Thymus (tissue), 11 donors: ENCODE data around the gene MEIOB. TPM values are rescaled to one million over a fixed set of nuclear protein-coding genes. Genes with fewer than 3 reads are reported as not detected.

ENCODE experiments used
- DNase-seq, 9 donors: peaks; one replicate each; pipeline ENCODE4 v3.0.0-alpha.2; 2013; ENCODE audit warnings: low spot score in 9 of 9, low read depth in 6 of 9, missing footprints in 1 of 9
- H3K27ac ChIP-seq, 2 donors: one replicate each; pipeline ENCODE4 v1.5.1; 2013; ENCODE audit warnings: control low read depth in 1 of 2, low read depth in 1 of 2, low read length in 1 of 2, mild to moderate bottlenecking in 1 of 2, moderate library complexity in 1 of 2
- H3K27me3 ChIP-seq, 2 donors: one replicate each; pipeline ENCODE4 v1.5.1; 2013; ENCODE audit warnings: low read length in 1 of 2; ENCODE audit not compliant: control insufficient read depth in 2 of 2, insufficient read depth in 1 of 2
- H3K36me3 ChIP-seq, 2 donors: one replicate each; pipeline ENCODE4 v1.5.1; 2013; ENCODE audit warnings: low read length in 1 of 2, mild to moderate bottlenecking in 1 of 2, moderate library complexity in 1 of 2; ENCODE audit not compliant: control insufficient read depth in 2 of 2, insufficient read depth in 2 of 2
- H3K4me1 ChIP-seq, 2 donors: one replicate each; pipeline ENCODE4 v1.5.1; 2013; ENCODE audit warnings: low read length in 2 of 2; ENCODE audit not compliant: control insufficient read depth in 2 of 2, insufficient read depth in 2 of 2
- H3K4me3 ChIP-seq, 2 donors: one replicate each; pipeline ENCODE4 v1.5.1; 2013; ENCODE audit warnings: low read length in 2 of 2, control low read depth in 1 of 2, mild to moderate bottlenecking in 1 of 2
- H3K9me3 ChIP-seq, 2 donors: one replicate each; pipeline ENCODE4 v1.5.1; 2013; ENCODE audit warnings: low read length in 1 of 2, mild to moderate bottlenecking in 1 of 2; ENCODE audit not compliant: control insufficient read depth in 2 of 2, insufficient read depth in 1 of 2
- WGBS: extraction: QIAGEN DNeasy Blood & Tissue Kit; methylation state at CpG from one replicate; pipeline ENCODE4 v1.1.7; 2013; 5-methylcytosine and 5-hydroxymethylcytosine counted together
- polyA plus RNA-seq: library from polyadenylated mRNA; stranded (reverse); fragments of 200-250 nt; gene quantifications from one replicate; pipeline ENCODE4 v1.2.3, GENCODE V29; 2013
- total RNA-seq: library from RNA; stranded (reverse); fragments of 120-200 nt; gene quantifications from one replicate; pipeline ENCODE4 v1.2.4, GENCODE V29; 2013
- donor health status: healthy.

Gene MEIOB
- total and polyA plus RNA-seq, 2 donors = 1.1 to 1.3 TPM

DNA sequence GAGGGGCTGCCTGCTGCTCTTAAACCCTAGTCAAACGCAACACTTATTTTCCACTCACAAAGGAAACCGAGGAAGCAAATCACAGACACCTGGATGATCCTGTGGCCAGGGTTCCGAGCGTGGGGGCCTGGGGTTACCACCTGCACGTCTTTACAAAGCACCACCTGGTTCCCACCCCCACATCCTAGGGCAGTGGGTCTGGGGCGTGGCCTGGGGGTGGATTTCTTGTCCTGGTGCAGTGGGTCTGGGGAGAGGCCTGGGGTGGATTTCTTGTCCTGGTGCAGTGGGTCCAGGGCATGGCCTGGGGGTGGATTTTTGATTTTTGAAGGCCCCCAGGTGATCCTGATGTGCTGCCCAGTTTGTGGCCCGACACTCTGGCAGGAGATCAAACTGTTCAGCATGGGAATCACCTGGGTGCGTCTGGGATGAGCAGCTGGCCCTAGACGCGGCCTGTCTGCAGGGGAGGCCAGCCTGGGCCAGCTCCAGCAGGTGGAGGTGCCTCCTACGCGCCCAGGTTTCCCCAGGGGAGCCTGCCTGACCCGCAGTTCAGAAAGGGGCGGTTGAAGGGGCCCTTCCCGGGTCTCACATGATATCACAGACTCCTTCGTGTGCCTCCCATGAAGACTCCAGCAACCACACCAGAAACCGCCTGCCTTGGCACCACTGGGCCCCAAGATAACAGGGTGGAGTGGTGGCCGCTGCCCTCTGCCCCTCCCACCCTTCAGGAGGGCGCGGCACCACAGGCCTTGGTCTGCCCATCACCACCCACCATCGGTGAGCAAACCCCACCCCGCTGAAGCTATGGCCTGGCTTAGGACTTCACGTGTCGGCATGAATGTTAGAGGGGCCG lies 51.6 kb downstream of the MEIOB start:
- peaks cover 2 to 11% of the 10 kb centered on the region in 2 donors for H3K4me1 ChIP-seq
- no peaks in the 10 kb centered on the region for H3K9me3 ChIP-seq
- H3K27me3 ChIP-seq = peaks cover 0 to 2% of the 10 kb centered on the region in 2 donors
- no peak overlapping the region for H3K27ac ChIP-seq
- DNase-seq = no peak
- H3K4me3 ChIP-seq = no peak overlapping the region
- peaks cover 26 to 58% of the 10 kb centered on the region in 2 donors for H3K36me3 ChIP-seq
- 93% methylated on average over 25 of the region's 25 CpGs for WGBS

DNA sequence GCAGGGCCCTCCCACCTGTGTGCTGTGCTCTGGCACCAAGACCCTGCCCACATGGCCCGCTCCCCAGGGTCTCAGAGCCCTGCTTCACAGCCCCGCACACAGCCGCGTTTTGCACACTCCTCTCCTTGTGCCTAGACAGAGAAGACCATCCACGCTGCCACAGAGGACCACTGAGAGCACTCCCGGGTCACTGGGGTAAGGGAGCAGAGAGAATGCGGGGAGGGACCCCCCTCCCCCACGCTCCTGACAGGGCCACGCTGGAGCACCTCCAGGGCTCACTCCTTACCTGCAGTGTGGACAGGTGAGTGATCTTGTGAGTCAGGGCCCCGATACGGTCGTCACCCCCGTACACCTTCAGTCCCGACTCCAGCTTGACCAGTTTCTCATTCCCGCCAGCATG lies 52.4 kb downstream of the MEIOB start:
- Histone ChIP-seq H3K4me1 (peaks cover 0 to 5% of the 10 kb centered on the region in 2 donors), H3K36me3 (peaks cover 30 to 58% of the 10 kb centered on the region in 2 donors), H3K4me3 (no peak overlapping the region), H3K9me3 (no peaks in the 10 kb centered on the region), H3K27me3 (no peaks in the 10 kb centered on the region), H3K27ac (no peak overlapping the region)
- WGBS = 99% methylated on average over 15 of the region's 15 CpGs
- DNase-seq = no peak

DNA sequence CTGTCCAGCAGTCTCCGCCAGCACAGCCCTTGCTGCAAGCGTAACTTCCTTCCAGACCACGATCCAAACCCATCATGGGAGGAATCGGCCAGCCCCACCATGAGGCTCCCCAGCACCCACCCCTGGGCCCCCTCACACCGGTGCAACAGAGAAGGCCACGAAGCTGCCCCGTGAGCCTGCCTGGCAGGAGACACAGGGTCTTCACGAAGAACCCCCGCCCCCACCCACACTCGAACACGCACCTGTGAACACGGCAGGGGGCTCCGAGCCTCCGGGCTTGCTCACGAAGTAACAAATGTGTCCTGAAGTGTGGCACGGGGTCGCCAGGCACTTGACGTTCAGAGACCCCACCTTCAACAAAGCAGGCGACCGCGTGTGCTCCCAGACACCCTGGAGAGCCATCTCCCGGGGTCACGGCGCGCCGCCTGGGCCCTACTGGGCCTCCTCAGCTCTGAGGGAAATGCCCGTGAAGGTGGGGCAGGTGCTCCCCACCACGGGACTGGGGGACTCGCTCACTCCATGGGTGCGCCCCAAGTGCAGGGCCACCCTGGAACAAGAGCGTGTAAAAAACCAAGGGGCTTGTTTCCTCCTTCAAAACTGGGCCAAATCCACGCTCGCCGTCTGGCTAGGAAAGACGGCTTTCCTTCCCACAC lies 53.0 kb downstream of the MEIOB start:
- Histone ChIP-seq H3K4me3 (no peak overlapping the region), H3K36me3 (peaks cover 30 to 57% of the 10 kb centered on the region in 2 donors), H3K9me3 (no peaks in the 10 kb centered on the region), H3K27ac (no peak overlapping the region), H3K27me3 (no peaks in the 10 kb centered on the region), H3K4me1 (peaks cover 0 to 3% of the 10 kb centered on the region in 2 donors)
- DNase-seq = no peak
- 98% methylated on average over 35 of the region's 35 CpGs for WGBS

DNA sequence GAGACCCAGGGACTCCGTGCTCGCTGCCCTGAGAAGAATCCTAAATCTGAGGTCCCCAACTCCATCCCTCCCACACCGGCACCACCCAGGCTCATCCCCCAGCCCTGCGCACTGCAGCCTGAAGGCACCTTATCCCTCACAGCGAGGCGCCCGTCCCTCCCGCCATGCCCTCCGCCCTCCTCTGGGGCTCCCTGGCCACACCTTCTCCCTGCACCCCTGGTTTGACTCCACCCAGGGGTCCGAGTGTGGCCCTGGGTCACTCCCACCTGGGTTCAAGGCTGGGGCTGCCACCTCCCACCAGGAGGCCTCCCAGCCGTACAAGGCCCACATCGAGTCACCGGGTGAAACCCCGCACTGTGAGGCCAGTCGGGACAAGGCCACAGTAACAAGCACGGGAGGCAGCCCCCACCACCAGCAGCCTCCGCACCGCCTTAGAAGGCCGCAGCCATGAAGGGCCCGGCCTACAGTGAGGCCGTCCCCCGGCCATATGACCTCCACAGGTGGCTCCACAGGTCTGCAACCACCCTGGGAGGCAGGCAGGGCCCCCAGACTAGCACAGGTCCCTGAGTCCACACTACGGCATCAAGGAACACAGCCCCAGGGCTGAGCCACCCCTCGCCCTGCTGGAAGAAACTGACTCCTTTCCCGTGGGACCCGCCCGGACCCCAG lies 53.6 kb downstream of the MEIOB start:
- H3K36me3 ChIP-seq = peaks cover 33 to 54% of the 10 kb centered on the region in 2 donors
- no peaks in the 10 kb centered on the region for H3K9me3 ChIP-seq
- no peak overlapping the region for H3K27ac ChIP-seq
- no peak for DNase-seq
- H3K4me1 ChIP-seq = no peaks in the 10 kb centered on the region
- WGBS = 98% methylated on average over 27 of the region's 27 CpGs
- H3K27me3 ChIP-seq = no peaks in the 10 kb centered on the region
- H3K4me3 ChIP-seq = no peak overlapping the region

DNA sequence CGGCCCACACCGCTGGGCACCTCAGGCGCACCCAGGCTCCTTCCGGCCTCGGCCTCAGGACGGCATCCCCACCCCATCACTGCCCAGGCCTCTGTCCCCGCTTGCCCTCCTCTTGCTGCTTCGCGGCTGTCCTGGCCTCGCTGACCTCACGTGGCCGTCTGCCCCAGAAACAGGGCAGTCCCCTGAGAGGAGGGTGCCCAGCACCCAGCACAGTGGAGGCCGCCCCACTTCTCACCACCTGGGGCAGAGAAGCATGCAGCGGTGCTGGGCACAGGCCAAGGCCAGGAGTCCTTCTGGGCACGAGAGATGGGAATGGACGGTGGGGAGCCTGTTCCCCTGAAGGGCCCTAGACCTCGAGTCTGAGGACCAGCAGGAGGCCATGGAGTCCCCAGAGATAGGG lies 54.2 kb downstream of the MEIOB start:
- peaks cover 33 to 56% of the 10 kb centered on the region in 2 donors for H3K36me3 ChIP-seq
- H3K4me1 ChIP-seq = no peaks in the 10 kb centered on the region
- no peak overlapping the region for H3K27ac ChIP-seq
- 98% methylated on average over 17 of the region's 17 CpGs for WGBS
- H3K27me3 ChIP-seq = no peaks in the 10 kb centered on the region
- no peak for DNase-seq
- no peaks in the 10 kb centered on the region for H3K9me3 ChIP-seq
- H3K4me3 ChIP-seq = no peak overlapping the region

DNA sequence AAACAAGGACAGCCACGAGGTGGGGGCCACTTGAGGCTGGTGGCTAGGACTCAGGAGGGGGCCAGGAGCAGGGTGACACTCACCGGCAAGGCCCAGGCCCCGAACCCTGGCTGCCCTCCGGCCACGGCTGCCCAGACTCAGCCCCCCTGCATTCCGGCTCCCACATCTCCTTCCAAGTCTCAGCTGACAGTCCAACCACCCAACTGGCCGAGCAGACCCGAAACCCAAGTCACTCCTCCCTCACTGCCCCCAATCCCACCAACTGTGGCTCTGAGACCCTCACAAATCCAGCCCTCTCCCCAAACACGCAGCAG lies 54.7 kb downstream of the MEIOB start:
- DNase-seq = no peak
- over 99% methylated on average over 9 of the region's 9 CpGs for WGBS

DNA sequence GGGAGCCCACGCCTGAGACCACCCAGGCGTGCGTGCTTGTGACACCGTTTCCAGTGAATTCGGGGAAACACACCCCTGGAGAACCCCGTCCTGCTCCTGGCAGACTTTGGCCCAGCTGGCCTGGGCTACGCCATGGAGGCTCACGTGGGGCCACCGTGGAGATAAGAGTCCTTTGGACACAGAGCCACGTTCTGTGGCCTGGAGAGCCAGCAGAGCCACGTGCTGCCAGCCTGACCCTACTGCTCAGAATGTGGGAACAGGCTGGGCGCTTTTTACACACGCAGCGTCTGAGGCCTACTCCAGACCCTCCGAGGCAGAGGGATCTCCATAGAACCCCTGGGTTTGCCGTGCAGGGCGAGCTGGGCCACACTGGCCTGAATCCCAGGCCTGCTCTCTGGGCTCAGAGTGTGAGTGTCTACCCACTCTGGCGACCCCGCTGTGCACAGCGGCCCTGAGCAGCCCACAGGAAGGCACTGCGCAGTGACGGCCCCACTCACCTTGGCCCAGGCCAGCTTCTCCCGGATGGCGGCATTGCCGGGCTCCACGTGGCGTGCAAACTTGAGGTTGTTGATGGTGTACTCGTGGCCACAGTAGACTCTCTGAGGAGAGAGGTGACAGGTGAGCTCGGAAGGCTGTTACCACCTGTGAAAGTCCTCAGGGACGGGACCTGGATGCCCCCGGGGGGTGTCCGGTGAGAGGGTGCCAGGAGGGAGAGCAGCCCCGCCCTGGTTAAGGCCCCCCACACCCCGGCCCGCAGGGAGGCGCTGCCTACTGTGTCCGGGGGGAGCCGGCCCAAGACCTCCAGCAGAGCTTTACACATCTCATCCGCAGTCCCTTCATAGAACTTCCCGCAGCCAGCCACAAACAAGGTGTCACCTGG lies 55.3 kb downstream of the MEIOB start:
- H3K27me3 ChIP-seq = no peaks in the 10 kb centered on the region
- no peaks in the 10 kb centered on the region for H3K9me3 ChIP-seq
- DNase-seq = no peak
- no peaks in the 10 kb centered on the region for H3K4me1 ChIP-seq
- WGBS = 98% methylated on average over 40 of the region's 40 CpGs
- H3K27ac ChIP-seq = no peak overlapping the region
- no peak overlapping the region for H3K4me3 ChIP-seq
- peaks cover 24 to 46% of the 10 kb centered on the region in 2 donors for H3K36me3 ChIP-seq

More for the DNA sequence above, 54.7 kb downstream of the MEIOB start:
- Histone ChIP-seq H3K27ac (no peak overlapping the region), H3K27me3 (no peaks in the 10 kb centered on the region), H3K4me1 (no peaks in the 10 kb centered on the region), H3K9me3 (no peaks in the 10 kb centered on the region), H3K4me3 (no peak overlapping the region), H3K36me3 (peaks cover 30 to 51% of the 10 kb centered on the region in 2 donors)

DNA sequence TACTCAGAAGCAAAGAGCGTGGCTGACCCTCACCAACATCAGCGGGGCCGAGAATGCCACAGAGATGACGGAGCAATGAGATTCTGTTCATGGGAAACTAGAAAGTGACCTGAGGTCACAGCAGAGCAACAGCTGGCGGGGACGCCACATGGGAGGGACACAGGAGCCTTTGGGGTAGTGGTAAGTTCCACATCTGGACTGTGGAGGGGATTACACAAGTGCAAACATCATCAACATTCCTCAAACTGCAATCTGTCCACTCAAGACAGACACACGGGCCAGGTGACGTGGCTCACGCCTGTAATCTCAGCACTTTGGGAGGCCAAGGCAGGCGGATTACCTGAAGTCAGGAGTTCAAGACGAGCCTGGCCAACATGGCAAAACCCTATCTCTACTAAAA lies 56.5 kb downstream of the MEIOB start:
- Histone ChIP-seq H3K4me3 (no peak overlapping the region), H3K27ac (no peak overlapping the region), H3K36me3 (peaks cover 20 to 39% of the 10 kb centered on the region in 2 donors), H3K9me3 (no peaks in the 10 kb centered on the region), H3K27me3 (no peaks in the 10 kb centered on the region), H3K4me1 (no peaks in the 10 kb centered on the region)
- 98% methylated on average over 11 of the region's 11 CpGs for WGBS
- no peak for DNase-seq
